Activated T-cell treated with anti-CD3 and anti-CD28 coated beads, Interleukin-2, amount 50 U/mL, for 48 hours (primary cell): ENCODE results near the gene C5orf22.
"Not testable (repeated sequence)": the region's sequence is repeated elsewhere in the genome, so short reads cannot be mapped to it uniquely, and the experiment has no call there.

ENCODE experiments used
- DNase-seq, 2 experiments: peaks; one replicate each; pipeline ENCODE4 v3.0.0-alpha.2; 2020

The C5orf22 gene

DNA sequence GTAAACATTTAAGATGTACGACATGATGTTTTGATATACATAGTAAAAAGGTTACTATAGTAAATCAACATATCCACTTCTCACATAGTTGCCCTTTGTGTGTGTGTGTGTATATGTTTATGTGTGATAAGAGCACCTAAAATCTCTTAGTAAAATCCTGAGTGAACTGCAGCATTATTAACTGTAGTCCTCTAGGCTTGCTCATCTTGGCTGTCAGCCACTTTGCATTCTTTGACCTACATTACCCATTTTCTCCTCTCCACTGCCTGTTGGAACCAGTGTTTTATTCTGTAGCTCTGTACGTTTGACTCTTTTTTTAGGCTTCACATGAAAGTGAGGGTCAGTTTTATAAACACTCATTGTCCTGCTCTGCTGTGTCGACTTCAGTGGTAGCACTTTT, 24.4 kb downstream of the C5orf22 start:
- DNase-seq = no peak

DNA sequence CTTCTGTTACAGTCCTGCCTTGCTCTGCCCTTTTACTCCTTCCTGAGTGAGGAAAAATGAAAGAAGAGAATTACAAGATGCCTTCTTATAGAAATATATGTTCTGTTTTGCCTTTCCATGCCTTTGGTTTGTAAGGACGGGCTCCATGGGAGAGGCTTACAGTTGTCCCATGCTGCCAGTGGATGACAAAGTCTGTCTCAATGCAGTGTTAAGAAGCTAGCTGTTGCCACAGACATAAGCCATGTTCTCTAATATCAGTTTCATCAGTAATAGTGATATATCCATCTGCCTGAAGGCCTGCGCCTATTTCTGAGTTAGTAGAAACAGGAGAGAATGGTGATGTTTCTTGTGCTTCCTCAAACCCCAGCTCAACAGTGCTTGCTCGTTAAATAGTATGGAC, 27.8 kb downstream of the C5orf22 start:
- no peak for DNase-seq

DNA sequence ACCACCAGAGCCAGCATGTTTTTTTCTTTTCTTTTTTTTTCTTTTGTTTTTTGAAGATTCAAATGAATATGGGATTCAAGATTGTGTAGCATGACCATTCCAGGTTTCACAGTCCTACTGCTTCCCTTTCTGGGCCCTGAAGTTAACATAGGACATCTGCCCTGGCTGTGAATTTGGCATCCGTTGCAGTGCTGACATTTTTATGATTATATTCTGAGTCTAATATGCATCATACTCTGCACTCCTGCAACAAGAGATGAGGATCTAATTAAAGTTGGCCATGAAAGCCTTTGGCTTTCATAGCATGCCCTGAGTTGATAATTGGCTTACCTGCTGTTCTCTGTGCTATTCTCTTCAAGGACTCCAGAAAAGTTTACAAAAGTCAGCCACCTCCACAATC, 29.8 kb downstream of the C5orf22 start:
- DNase-seq = no peak

DNA sequence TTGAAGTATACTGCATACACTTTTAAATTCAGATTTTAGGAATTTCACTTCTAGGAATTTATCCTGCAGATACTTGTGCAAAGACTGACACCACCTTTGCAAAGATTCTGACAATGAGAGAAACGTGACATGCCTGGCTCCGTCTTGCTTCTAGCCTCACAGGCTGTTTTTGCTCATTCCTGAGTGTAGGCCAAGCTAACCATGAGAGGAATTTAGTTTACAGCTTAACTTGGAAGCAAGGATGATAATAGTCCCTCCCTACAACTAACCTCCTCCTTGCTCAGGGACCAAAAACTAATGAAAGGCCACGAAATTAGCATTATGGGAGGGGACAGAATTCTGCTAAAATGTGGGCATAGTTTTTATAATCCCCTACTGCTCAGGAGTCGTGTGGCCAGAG, 31.1 kb downstream of the C5orf22 start:
- no peak for DNase-seq

DNA sequence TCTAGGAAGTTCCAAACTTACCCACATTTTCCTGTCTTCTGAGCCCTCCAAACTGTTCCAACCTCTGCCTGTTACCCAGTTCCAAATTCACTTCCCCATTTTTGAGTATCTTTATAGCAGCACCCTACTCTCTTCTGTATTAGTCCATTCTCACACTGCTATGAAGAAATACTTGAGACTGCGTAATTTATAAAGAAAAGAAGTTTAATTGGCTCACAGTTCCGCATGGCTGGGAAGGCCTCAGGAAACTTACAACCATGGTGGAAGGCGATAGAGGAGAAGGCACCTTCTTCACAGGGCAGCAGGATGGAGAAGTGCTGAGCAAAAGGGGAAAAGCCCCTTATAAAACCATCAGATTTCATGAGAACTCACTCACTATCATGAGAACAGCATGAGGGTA, 34.3 kb downstream of the C5orf22 start:
- not testable (repeated sequence) for DNase-seq

DNA sequence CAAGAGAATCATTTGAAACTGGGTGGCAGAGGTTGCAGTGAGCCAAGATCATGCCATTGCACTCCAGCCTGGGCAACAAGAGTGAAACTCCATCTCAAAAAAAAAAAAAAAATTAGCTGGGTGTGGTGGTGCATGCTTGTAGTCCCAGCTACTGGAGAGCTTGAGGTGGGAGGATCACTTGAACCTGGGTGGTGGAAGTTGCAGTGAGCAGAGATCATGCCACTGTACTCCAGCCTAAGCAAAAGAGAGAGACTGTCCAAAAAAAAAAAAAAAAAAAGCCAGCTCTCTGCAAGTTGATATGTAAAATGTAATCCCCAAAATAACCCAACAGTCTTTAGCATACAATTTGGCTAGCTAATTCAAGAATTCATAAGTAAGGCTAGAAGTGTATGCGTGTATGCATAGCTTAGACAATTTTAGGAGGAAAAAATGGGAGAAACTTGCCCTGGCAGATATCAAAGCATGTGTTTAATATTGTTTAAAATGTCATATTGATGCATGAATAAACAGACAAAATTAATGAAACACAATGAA, 36.3 kb downstream of the C5orf22 start:
- no peak for DNase-seq

DNA sequence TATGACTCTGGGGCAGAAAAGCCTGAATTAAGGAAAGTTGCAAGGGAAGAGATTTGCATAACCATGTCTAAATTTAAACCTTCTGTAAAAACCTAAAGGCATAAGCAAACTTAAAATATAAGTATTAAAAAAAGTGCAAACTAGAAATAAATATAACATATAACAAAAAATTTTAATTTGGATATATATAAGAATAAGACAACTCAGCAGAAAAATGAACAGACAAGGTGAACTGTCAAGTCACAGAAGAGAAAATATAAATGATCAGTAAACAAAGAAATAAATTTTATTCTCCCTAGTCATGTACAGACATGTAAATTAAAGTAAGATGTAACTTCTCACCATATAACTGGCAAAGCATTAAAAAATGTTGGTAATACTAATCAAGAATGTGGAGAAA, 37.0 kb downstream of the C5orf22 start:
- DNase-seq = no peak

DNA sequence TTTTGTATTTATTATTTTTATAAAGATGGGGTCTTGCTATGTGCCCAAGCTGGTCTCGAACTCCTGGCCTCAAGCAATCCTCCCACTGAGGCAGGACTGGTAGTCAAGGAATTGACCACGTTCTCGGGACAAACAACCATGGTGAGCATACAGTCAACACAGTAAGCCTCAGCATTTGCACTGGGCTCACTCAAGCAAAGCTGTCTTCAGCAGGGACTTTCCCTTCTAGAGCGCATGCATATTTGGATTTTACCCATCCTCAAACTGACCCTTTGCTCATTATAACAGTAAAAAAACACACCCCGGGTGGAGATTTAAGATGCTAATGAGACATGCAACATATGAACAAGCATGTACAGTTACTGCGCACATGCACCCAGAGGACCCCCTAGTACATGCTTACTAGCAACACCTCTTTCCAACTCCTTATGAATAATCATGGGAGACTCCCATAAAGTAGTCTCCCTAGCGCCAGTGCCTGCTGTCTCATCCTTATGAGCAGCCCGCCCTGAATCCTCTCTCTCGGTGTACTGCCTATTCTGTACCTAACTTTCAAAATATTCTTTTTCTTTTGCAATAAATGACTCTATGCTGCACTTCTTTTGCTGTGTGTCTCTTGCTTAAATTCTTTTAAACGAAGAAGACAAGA, 41.5 kb downstream of the C5orf22 start:
- DNase-seq = no peak

DNA sequence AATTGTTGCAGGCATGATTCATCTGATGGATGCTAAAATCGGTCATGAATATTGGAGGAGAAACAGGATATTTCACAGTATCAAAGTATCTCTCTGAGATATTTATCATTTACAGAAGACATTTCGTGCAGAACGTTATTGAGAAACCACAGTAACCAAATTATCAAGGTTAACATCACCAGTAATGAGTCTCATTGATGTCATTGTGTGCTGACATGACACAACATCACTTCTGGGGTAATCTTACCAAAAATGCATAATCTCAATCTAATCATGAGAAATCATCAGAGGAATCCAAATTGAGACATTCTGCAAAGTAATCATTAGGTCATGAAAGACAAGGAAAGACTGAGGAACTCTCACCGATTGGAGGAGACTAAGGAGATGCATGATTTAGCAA, 42.7 kb downstream of the C5orf22 start:
- DNase-seq = no peak

DNA sequence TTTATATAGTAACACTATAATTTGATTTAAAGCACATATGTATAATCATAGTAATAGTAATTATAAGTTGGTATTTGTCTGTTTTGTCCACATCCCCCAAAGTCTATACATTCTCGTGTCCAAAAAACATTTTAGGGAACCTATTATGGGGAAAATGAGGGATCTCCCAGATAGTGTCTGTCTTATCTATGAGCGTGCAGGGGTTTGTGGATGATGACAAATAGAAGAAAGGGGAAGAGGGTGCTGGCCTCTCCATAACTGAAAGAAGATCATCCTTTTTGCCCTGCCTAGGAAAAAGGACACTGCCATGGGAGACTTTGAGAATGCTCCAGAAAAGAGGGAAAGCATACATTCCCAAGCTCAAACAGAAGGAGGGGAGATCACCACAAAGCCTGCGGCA, 45.3 kb downstream of the C5orf22 start:
- DNase-seq = no peak

DNA sequence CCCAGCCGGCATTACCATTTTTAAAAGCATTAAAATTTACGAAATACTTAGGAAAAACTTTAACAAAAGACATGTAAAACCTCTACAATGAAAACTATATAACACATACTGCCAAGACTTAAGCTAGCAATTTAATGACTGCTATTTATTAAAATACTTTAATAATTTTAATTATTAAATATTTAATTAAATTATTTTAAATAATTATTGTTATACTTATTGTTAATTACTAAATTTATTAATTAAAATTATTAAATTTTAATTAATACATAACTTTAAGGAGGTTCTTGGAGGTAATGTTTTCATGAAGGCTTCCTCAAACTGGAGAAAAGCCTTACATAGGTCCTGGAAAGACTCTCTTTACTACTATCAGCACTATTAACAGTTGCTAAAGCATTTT, 47.5 kb downstream of the C5orf22 start:
- no peak for DNase-seq

DNA sequence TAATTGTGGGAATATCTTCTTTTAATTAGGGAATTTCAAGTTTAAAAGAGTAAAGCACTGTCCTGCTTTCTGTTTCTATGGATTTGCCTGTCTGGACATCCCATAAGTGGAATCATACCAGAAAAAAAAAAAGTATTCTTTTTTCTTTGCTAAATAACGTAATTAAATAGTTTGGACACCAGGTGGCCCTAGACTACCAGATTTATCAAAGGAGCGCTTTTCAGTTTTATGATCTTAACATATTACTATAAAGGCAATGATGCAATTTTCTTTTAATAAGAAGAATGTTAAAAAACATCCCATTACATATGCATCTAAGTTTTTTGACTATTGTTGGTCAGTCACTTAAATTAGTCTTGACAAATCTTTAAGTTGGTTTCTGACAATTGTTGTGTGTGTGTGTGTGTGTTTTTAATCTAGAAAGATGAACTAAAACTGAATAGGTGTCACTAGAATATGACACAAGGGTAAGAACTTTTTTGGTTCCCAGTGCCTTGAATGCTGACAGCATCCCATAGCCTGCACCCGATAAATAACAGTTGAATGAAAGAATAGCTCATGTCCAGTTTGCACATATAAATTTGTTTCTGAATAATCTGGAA, 49.5 kb downstream of the C5orf22 start:
- no peak for DNase-seq

DNA sequence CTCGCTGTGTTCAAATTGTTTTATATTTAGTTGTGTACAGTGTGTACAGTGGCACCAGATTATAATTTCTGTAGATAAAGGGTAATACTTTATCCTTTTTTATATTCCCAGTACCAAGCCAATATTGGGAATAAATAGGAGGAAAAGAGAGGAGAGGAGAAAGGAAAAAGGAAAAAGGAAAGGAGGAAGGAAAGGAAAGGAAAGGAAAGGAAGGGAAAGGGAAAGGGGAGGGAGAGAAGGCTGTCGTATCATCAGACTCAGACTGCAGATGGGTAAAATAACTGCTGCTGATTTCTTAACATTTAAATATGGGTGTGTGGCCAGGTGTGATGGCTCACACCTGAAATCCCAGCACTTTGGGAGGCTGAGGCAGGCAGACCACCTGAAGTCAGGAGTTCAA, 51.0 kb downstream of the C5orf22 start:
- no peak for DNase-seq

DNA sequence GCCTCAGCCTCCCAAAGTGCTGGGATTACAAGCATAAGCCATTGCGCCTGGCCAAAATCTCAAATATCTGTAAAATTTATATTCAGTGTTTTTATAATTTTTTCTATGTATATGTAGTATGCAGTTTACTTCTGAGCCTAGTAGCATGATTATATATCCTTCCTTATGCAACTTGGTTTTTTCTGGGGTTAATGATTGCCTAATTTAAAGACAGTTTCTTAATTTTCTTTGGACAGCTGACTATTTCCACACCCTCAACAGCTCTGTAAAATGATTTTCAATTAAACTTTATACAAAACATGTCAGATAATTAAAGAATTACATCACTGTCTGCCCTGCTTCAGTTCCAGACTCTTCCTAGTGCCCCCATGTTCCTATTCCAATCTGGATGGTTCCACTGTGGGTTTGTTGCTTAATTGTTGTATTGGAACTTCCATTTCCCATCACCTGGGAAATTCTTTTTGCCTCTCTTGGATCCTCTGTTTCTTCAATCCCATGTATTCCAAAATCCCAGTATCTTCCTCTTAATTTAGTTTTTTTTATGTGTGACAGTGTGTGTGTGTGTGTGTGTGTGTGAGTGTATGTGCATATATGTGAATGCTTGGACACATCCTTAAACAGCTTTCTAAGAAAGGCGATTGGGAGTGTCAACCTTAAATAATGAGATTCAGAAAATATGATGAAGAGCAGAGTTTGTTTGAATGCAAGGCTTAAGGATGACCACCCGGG, 53.2 kb downstream of the C5orf22 start:
- DNase-seq = no peak

DNA sequence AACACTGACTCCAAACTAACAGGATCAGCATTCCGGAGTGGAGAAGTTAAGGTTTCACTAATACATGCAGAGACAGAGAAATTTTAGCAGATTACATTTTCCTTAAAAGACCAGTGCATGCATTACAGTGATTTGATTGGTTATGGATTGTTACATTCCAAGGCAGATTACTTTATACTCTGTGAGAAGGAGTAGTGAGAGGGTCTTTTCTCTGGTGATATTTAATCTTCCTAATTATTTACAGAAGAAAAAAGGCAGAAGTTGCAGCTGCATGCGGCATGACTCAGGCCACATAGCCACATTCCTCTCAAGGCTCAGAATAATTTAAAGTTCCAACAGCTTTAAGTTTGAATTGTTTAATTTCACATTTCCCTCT, 53.8 kb downstream of the C5orf22 start:
- no peak for DNase-seq

DNA sequence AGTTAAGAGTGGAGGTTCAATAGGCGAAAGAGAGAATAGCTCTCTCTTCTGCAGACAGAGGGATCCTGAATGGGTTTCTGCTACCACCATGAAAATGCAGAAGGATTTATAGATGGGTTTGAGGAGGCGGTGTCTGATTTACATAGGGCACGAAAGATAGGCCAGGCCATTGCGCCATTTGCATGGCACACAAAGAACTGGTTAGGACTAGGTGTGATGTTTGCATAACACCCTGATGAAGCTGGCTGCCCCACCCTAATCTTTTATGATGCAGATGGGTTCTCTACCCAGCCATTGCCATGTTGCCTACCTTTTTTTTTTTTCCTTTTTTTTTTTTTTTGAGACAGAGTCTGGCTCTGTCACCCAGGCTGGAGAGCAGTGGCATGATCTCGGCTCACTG, 55.4 kb downstream of the C5orf22 start:
- no peak for DNase-seq

DNA sequence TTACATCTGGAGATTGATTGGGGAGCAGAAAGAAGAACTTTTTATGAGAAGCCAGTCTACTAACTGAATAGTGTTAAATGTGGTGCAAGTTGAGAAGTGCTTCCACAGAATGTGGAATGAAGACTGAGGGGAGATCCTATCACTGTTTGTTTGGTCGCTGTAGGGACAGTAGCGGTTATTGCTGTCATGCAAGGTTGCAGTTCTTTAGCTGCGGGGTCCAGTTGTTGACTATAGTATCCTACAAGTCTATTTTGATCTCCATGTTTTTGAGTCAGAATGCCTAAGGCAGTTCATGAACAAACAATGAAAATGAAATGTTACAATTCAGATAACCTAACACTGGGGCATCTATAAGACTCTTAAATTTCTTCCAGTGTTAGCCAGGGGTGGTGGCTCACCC, 61.6 kb downstream of the C5orf22 start:
- DNase-seq = no peak

DNA sequence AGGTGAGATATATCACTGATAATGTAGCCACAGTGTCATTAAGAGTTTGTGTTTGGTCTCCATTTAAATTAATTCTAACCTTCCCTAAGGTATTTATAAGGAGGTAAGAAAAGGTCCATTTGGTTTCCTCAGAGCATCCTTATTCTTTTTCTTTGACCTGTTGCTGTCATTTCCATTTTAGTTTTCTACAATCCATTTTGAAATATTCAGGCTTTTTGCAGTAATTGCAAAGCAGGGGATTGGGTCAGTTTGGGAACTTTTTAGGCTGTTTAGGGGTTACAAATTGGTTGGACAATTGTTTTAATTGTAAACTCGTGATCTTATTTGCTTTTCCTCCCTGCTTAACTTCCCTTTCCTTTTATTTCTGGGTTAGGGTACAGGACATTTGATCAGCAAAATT, 64.3 kb downstream of the C5orf22 start:
- DNase-seq = no peak

DNA sequence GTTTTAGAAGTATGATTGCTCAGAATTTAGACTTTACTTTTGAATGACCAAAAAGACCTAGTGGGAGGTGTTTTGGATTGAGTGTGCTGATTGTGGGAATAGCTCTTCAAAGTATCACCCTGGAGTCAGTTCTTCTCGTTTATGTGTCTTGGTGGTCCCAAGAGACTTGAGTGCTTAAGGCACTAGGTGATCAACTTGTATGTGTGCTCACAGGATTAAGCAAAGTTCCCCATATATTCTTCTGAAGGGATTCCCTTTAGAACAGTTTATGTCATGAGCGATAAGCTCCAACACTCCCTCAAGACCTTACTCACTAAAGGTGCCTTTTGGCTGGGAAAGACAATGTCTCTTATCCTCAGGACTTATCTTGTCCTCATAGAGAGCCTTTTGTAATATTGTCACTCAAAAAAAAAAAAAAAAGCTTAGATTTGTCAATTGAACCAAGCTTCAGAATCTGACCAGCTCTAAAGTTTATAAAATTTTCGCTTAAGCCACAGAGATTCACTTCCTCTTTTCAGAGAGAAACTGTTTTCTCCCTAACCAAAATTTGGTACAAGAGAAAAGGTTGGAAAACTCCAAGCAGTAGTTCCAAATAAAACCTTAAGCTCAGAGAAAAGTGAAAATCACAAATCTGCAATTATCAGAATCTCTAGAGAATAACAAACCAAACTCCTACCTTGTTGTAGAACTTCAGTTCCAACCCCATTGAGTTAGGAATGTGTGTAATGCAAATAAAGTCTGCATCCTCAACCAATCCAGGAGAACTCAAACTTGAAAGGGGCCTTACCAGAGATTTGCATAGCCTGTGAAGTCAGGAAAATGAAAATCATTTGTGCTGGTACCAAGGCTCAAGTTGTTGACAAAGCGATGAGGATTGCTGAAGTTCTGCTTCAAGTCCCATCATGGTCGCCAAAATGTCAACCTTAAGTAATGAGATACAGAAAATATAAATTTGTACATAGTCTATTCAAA, 66.8 kb downstream of the C5orf22 start:
- no peak for DNase-seq

DNA sequence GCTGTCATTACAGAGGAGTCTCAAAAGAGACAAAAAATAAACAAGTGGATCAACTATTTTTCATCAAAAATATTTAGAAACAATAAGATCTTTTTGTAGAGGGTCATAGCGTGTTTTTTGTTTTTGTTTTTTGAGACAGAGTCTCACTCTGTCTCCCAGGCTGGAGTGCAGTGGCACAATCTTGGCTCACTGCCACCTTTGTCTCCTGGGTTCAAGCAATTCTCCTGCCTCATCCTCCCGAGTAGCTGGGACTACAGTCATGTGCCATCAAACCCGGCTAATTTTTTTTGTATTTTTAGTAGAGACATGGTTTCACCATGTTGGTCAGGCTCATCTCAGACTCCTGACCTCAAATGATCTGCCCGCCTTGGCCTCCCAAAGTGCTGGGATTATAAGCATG, 70.2 kb downstream of the C5orf22 start:
- not testable (repeated sequence) for DNase-seq

DNA sequence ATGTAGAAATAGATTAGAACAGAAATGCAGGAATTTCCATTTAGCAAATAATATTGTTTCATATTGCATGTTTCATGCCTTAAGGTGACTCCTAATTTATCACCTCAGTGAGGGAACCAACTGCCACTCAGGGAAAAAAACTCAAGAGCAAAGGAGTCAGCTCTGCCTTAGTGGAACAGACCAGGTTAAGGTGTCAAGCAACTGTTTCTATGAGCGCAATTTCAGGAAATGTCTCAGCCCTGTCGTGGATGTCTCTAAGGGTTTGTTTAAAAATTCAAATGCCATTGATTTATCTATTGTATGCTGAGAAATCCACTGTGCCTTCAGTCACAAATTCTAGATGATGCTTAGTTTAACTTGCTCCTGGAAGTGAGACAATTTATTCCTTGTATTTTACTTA, 72.1 kb downstream of the C5orf22 start:
- DNase-seq = no peak

DNA sequence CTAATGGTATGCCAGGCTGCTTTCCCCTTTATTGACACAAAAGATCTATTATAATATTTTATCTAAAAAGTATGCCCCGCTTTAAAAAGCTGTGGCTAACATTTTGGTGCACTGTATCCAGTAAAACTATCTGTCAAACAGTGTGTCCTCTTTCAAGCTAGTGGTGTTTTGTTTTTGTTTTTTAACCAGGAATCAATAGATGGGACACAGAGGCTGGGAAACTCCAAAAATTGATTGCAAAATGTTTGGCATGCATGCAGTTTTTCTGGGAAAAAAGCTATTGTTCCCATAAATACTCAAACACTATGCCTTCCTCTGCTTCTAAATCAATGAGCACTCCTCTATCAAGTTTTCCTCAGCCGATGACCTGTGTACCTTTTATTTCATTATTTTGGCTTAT, 72.5 kb downstream of the C5orf22 start:
- DNase-seq = no peak
